OCI-LY1 (cell line): ENCODE data around the gene GCDH.

ENCODE experiments used
- EZH2 ChIP-seq: fragments of 200-600 bp; sonication (generic), shearing (Covaris generic); IDR thresholded peaks from 2 replicates; pipeline ENCODE4 v1.8.0; 2017; ENCODE audit warnings: borderline replicate concordance, mixed run types, mild to moderate bottlenecking, antibody characterized with exemption, low read length, moderate library complexity, mixed read lengths
- TF ChIP-seq, protein P1 (sequence below): fragments of 200-600 bp; sonication (generic), shearing (Covaris generic); IDR thresholded peaks from 2 replicates; pipeline ENCODE4 v1.5.1; 2017; ENCODE audit warnings: mild to moderate bottlenecking, antibody characterized with exemption, low read length, moderate library complexity, mixed read lengths

DNA sequence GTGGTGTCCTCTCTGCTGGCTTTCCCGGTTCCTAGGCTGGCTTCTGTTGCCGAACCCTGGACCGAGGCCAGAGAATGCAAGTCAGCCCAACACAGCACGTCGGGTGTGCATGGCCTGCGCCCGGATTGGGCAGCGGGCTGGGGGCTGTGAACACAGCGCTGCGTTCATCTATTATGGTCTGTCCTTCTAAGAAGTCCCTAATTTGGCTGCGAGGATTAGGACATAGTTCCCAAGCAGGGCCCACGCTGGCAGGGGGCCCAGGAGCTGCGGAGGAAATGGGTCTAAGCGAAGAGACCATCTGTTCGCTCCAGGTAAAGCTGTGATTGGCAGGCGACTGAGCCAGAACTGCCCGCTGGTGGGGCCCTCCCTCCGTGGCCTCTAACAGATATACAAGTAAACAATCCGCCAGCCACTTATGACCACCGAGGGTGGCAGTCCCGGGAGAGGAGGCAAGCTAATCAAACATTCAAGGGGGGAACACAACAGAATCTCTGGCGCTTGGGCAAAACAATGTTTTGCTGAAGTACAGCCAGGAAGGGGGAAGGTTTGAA is 22.1 kb downstream of the GCDH start:
- TF ChIP-seq, protein P1, sequence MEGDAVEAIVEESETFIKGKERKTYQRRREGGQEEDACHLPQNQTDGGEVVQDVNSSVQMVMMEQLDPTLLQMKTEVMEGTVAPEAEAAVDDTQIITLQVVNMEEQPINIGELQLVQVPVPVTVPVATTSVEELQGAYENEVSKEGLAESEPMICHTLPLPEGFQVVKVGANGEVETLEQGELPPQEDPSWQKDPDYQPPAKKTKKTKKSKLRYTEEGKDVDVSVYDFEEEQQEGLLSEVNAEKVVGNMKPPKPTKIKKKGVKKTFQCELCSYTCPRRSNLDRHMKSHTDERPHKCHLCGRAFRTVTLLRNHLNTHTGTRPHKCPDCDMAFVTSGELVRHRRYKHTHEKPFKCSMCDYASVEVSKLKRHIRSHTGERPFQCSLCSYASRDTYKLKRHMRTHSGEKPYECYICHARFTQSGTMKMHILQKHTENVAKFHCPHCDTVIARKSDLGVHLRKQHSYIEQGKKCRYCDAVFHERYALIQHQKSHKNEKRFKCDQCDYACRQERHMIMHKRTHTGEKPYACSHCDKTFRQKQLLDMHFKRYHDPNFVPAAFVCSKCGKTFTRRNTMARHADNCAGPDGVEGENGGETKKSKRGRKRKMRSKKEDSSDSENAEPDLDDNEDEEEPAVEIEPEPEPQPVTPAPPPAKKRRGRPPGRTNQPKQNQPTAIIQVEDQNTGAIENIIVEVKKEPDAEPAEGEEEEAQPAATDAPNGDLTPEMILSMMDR, result no peak
- no peak for TF ChIP-seq EZH2
